Left hindlimb (tissue), 1 donor: Measurements from ENCODE around the gene TGFA.

Source experiments
- DNase-seq: peaks from one replicate; pipeline ENCODE4 v3.0.0-alpha.2; 2018

The TGFA gene

DNA sequence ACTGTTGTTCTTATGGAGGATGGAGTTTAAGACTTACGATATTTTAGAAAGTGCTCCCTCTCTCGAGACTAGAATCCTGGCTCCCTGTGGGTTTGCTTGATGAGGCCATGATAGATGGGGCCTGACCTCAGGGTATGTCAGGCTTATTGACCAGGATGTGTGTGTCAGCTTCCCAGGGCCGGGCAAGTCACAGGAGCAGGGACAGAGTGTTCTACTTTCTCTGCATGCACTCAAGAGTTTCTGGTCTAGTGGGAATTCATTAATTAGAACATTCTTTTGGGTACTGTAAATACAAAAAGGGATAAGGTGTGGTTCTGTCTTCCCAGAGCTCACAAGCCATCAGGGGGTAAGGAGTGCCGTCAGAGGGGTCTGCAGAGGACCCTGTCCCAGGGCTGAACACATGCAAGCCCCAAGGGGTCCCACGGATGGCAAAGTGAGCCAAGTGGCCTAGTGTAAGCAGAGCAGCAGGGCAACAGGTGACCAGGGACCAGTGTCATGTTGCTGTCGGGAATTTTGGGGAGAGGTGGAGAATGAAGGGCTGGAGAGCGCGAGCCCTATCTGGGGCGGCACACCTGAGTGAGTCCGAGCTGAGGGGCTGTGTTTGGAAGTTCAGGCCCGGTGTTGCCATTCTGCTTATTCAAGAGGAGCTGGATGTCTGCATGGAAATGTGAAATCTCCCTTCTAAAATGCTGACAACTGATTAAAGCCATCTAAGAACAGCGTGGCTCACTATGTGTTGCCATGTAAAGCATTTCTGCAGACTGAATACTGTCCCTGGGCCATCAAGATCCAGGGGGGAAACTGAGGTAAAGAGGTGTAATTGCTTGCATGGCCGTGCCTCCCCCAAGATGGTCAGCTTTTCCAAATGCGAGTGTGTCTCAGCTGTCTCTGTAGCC is 91.4 kb downstream of the TGFA start:
- DNase-seq: no peak

DNA sequence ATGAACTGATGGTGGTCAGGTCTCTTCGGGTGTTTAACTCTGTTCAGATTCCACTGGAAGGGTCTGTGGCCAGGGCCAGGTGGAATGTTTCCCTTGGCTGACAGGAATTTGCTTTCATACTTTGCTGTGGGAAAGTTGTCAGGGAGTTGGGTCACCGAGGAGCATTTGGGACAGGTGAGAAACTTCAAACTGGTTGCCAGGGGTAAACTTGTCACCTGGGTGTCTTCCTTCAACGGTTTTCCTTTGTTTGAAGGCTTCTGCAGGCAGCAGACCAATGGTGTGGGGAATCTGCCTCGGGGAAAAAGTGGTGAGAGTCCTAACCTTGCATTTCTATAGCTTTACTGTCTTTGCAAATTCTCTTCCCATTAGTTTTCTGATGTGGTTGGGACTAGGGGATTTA is 92.2 kb downstream of the TGFA start:
- DNase-seq: no peak

DNA sequence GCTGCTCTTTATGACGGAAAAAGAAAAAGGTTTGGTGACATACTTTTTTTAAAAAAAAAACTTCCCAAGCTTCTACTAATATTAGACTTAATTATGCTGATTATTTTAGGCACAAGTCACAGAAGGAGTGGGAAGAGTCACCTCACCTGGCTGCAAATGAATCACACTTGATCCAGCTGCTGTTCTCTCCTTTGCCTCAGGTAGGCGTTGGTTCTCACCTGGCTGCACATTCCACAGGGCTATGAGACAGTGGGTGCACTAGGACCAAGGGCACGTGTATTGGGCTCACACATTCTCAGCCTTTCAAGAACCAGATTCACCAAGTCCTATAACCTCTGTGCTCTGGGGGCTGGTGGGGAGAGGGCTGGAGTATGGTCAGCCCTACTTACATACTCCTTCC is 93.3 kb downstream of the TGFA start:
- no peak for DNase-seq

DNA sequence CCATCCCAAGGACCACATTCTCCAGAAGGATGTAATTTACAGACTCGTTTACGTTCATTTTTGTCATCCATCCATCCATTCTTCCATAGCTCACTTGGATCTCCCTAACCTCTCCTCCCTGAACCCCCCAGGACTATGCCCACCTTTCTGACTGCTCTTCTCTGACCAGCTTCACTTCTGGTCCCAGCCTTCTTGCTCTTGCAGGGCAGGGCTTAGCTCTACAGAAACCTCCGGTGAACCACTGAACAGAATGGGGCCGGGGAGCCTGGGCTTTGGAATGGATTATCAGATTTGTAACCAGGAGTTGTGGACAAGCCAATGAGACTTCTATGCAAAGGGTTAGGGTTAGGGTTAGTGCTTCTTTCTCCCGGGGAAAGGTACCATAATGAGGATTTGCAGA is 95.0 kb downstream of the TGFA start:
- DNase-seq: no peak

DNA sequence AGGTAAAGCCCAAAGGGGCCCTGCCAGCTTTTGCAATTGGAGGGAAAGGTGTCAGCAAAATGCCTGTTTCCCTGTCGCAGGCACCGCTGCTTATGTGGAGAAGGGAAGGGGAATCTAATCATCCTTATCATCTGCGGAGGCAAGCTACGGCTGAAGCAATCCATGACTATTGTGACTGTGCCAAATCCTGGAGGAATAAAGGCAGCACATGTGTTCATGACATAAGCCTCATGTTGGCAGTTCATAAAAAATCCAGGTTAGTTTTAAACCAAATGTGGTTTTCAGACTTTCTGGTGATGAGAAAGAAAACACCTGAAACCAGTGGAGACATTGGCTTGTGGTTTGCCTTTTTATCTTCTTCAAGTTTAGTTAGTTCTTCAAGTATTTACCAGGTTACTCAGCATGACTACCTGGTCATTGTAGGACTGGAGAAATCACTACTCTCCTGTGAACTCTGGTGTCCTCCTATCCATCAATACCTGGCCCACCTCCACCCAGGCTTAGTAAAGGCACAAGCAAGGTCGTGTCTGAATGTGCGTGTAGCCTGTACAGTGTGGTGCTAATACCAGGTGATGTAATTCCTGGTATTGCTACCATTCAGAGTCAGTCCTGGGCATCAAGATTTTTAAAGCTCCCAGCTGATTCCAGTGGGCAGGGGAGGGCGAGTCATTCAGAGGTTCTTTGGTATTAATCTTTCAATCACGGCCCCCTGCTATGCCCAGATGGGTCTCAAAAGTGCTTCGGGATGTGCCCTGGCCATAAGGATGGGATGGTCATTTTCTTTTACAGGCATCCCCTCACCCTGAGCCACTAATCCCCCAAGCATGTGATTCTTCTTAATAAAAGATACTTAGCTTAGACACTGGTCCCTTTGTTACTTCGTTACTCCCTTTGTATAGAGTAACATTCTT is 96.8 kb downstream of the TGFA start:
- no peak for DNase-seq

DNA sequence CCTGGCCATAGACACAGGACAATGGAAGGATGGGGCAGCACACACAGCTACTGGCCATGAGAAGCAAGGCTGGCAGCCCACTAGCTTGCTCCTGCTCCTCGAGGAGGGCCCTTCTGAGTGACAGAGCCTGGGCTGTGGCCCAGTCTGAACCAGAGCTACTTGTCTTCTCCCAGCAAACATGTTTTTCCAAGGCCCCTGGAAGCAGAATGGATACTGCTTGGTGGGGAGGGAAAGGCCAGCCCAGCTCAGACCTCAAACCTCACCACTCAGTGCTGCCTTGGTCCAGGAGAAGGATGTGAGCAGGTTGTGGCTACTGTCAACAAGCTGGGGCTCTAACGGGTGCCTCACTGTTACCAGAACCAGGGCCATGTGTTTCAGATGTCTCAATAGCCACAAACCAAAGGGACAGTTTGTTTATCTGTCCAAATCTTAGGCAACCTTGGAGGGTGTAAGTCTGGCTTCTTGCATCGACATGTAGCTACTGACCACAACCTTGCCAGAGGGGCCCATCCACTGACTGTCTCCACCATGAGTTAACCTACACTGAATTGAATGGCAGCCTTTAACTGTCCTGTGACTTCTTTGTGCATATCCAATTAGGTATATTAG is 98.6 kb downstream of the TGFA start:
- DNase-seq: no peak

DNA sequence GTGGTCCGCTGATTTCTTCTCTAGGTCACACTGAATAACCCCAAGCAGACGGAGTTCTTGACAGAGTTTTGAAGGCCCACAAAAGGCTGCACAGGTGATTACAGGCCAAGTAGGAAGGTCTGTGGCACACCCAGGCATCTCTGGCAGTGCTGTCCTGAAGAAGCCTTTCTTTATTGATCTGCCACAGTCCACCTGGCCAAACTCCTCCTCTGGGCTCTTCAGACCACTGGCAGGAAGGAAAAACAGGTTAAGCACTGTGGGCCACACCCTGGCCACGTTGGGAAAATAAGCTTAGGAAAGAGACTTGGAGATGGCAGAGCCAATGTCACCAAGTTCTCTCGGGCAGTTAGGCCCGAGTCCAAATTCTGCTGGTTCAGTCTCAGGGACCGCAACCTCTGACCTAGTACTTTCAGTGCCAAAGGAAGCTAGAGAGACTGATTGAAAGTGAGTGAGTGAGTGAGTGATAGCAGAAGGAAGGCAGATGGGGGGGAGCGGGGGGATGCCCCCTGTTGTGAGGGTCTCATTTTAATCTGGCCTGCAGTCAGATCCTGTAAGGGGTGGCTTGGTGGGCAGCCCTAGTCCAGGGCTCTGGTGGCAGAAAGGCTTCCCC is 102.9 kb downstream of the TGFA start:
- DNase-seq: no peak

DNA sequence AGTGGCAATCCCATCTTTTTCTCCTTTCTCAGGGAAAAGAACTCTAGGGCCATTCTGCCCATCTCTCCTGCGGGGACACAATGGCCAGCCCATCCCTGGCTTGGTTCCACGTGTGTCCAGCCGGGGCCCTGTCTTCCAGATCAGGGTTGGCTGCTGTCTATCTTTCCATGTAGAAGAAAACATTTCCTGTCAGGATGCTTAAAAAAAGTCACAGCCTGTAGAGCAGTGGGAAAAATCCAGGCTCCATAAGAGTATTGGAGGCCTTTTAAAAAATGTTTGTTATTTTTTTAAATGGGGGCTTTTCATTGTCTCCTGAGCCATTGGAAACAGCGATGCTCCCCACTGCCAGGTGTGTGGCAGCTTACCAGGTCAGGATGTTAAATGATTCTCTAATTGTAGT is 105.6 kb downstream of the TGFA start:
- DNase-seq: no peak

DNA sequence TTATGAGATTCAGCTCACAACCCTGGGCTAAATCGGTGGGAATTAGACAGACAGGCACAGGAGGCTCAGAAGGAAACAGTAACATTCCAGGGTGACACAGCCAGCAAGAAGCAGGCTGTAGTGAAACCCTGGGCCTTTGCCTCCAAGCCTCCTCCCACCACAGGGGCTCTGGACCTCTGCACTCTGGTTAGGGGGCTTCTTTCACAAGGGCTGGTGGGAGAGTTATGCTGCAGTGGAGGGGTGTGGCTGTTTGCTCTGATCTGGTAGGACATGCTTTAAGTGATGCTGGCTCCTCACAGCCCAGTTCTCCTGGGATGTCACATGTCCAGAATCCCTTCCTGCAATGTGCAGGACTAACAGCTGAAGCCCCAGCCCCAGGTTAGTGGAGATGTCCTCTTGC is 109.9 kb downstream of the TGFA start:
- DNase-seq: no peak

DNA sequence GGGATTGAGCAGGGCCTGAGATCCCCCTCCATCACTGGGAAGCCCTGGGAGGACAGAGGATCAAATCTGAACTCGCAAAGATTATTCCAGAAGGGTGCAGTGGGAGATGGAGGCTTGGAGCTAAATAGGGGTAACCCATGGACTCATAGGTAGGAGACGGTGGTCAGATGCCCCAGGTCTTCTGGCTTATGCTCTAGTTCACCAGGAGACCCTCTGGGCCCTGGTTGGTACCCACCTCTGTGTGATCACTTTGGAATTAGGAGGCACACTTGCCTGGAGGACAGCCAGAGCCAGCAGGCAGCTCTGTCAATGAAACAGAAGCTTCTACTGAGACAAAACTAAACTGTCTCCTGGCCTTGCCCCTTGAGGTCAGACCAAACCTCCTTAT is 110.6 kb downstream of the TGFA start:
- DNase-seq: no peak

DNA sequence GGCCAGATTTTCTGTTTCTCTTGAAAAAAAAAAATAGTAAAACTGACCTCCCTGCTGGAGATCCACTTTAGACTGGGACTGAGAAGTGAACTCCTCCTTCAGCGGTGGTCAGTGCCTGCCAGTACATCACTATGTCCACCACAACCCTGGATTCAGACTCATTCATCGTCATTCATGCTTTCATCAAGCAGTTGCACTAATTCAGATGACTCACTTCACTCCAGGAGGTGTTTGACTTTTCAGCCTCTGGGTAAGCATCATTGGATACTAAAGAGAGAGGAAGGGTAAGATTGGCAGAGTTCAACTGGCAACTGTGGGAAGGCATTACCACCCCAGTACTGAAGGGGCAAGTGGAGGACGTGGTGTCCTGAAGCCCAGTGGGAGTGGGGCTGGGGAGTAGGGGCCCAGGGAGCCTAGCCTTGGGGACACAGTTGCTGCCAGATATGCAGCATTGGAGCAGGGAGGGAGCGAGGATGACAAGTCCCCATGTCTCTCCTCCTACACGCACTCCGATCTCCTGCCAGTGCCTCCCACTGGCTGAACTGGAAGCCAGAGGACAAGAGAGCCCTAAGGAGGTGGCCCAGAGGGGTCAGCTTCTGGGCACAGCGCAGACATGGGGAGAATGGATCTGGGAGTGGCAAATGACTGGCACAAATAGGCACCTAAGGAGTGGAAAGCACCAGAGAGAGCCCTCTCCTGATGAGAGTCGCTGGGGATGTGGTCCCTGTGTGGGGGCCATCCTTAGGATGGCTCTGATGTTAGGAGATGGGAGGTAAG is 111.1 kb downstream of the TGFA start:
- DNase-seq: no peak

DNA sequence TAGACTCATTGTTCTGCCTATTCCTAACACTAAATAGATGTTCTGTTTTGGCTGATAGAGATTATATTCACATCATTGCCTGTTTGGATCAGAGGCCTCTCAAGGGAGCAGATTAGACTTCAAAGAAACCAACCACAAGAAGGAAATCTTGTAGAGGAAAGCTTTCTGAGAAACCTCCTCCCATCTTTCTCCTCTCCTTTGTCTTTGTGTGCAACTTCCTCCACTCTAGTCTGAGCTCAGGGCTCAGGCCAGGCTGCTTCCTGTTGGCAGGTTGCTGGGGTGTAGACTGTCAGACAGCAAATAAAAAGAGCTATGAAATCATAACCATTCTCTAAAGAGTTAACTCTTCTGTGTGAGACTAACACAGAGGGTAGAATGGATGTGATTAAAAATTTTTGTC is 113.0 kb downstream of the TGFA start:
- DNase-seq: no peak

DNA sequence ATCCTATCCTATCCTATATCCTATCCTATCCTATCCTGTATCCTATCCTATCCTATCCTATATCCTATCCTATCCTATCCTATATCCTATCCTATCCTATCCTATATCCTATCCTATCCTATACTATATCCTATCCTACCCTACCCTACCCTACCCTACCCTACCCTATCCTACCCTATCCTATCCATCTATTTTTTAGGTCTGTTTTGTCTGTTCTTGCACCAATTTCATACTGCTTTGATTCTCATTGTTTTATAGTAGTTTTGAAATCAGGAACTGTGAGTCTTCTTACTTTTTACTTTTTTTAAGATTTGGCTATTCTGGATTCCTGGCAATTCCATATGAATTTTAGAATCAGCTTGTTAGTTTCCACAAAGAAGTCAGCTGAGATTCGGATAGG is 118.5 kb downstream of the TGFA start:
- no peak for DNase-seq

DNA sequence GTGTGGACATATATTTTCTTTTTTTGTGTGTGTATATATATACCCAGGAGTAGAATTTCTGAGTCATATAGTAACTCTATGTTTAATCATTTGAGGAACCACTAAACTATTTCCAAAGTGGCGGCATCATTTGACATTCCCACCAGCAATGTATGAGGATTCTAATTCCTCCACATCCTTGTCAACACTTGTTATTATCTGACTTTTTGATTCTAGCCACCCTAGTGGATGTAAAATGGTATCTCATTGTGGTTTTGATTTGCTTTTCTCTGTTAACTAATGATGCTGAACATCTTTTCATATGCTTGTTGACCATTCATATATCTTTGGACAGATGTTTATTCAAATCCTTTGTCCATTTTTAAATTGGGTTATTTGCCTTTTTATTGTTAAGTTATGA is 120.3 kb downstream of the TGFA start:
- DNase-seq: no peak

DNA sequence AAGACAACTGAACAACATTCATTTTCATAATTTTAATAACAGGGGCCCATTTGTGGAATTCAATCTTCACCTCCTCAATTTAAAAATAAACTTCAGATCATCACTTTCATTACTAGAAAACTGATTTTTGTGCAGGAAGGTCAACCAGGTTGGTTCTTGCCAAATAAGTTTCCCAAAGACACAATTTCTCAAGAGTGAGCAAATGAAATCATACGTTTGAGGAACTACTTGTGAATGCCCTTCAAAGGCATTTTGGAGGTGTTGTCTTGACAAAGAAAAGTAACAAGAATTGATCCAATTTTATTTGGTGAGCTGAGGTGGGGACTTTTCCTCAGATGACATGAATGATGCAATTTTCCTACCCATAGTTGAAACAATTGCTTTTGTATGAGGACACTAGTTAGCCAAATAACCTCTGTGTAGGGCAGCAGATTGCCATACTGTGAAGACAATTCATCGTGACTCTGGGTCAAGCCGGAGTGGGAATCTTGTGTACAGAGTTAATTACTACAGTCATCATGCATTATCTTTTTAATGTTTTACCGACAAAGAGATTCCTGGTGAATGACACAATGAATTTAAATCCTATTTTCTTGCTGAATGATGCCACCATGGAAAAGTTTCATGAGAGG is 121.8 kb downstream of the TGFA start:
- DNase-seq: no peak

DNA sequence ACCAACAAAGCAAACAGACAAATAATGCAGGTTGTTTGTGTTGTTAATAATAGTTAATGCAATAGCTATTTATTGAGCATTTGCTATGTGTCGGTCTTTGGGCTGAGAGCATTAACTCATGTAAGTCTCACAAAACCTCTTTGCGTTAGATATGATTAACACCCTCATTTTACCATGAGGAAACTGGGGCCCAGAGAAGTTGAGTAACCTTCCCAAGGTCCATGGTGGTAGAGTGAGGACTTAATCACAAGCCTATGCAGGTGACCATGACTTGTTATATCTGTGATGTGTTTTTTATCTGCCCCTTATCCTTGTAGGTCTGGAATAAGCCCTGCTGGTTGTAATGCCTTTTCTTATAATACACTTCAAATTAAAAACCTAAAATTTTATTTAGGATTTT is 127.3 kb downstream of the TGFA start:
- no peak for DNase-seq

DNA sequence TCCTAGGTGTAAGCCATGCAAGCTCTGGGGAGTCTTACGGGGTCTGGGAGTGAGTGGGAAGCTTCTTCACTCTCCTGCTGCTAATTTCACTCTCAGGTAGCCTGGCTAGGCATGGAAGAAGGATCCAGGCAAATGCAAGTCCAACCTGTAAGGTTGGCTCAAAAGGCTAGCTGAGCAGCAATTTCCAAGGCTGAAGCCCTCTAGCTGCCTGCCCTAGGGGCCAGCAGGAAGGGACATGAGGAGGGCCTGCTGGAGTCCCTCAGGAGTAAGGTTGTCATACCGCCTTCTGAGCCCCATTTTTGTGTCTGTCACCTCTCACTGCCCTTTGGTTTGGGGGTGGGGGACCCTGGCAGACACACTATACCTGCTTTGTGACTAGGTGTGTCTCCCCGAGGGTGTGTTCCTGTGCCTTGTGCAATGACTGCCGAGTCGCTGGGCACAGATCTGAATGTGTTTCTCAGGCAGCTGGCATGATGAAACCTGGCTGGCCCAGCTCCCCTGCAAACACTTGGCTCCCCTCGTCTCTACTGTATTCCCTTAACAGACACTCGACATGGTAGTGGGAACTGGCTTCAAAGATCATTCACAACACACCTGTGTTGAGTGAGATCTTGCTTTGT is 127.8 kb downstream of the TGFA start:
- DNase-seq: no peak

DNA sequence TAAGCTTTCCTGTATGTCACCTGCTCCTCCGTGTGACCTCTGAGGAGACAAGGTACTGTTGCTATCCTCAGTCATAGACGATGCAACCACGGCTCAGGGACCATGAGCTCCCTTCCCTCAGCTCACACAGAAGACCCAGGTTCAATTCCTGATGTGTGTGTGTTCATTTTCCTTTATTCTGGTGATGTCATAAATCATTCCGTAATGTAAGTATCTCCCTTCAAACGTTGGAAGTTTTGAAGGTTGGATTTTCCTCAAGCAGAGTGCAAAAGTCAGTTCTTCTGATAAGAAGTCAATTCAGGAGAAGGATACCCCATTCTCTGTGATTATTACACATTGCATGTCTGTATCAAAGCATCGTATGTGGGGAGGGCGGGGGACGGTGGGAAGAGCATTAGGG is 132.9 kb downstream of the TGFA start:
- no peak for DNase-seq

DNA sequence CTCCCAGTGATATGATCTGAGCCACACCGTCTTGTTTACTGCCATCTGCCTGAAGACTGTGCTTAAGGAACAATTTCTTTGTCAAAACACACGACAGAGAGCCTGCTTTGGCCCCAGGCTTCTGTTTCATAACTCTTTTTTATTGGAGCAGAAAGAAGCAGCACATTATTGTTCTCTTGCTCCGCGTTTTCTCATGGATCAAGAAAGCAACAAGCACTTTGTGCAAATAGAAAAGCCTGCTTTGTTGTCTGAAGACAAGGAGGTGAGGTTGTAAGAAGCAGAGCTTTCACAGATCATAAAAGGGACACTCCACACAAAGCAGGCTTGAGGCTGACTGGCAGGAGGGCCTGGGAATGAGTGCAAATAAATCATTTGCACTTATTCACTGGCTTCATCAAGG is 133.5 kb downstream of the TGFA start:
- DNase-seq: no peak

DNA sequence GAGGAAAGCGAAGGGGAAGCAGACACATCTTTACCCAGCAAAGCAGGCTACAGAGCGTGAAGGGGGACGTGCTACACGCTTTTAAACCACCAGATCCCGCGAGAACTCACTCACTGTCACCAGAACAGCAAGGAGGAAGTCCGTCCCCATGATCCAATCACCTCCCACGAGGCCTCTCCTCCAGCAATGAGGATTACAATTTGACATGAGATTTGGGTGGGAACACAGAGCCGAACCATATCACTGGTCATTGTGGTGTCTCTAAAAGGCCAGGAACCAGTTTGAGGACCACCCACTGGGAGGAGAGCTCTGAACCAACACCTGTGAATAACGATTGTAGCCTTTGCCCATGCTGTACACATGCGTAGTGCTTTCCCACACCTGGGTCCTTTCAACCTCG is 135.1 kb downstream of the TGFA start:
- no peak for DNase-seq

DNA sequence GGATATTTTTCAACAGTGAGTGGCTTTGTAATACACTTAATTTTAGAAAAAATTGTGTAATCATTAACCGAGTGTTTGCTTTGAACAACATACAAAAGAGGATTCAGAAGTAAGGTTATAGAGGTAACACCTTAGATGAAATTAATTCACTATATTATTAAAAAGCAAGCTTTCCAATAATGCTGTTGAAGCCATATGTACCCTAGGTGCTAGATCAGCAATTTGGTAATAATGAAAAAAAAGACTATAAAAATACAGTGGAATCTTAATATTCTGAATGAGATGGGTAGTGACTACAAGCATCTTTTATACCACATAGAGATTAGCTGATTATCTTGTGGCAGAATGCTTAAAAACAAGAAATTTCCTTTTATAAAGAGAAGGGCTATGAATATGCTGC is 136.6 kb downstream of the TGFA start:
- no peak for DNase-seq
